SK-N-SH treated with all-trans-retinoic acid at 6 μM for 48 hours (cell line): ENCODE data around the gene PPP3CA.

Experiments
- ATAC-seq: fragments of 200-7000 bp; cut with Tn5 transposase; 3 replicates; pipeline ENCODE4 v1.9.1; 2020; ENCODE audit warnings: mild to moderate bottlenecking, moderate library complexity
- ARNTL ChIP-seq: fragments of 450-650 bp; formaldehyde crosslinking; IDR thresholded peaks from 2 replicates; pipeline ENCODE4 v1.5.0; 2020; ENCODE audit warnings: low read depth, mild to moderate bottlenecking, moderate library complexity, borderline replicate concordance
- BACH2 ChIP-seq: fragments of 250-450 bp; sonication (Bioruptor Pico); IDR thresholded peaks from 2 replicates; pipeline ENCODE4 v1.9.0; 2021; ENCODE audit warnings: mild to moderate bottlenecking, borderline replicate concordance
- CREB5 ChIP-seq: fragments of 250-450 bp; sonication (Bioruptor Pico); IDR thresholded peaks from 2 replicates; pipeline ENCODE4 v1.5.1; 2020; ENCODE audit warnings: low read depth, mild to moderate bottlenecking, moderate library complexity
- CSDC2 ChIP-seq: fragments of 250-450 bp; sonication (Bioruptor Pico); IDR thresholded peaks from 2 replicates; pipeline ENCODE4 v1.5.0; 2020; ENCODE audit warnings: mild to moderate bottlenecking, moderate library complexity
- CSRNP3 ChIP-seq: fragments of 250-450 bp; sonication (Bioruptor Pico); IDR thresholded peaks from 2 replicates; pipeline ENCODE4 v1.5.1; 2021; ENCODE audit warnings: mild to moderate bottlenecking, moderate library complexity
- ESRRG ChIP-seq: fragments of 250-450 bp; sonication (Bioruptor Pico); IDR thresholded peaks from 2 replicates; pipeline ENCODE4 v1.6.1; 2021; ENCODE audit warnings: mild to moderate bottlenecking
- GLIS3 ChIP-seq: fragments of 250-450 bp; sonication (Bioruptor Pico); IDR thresholded peaks from 2 replicates; pipeline ENCODE4 v1.5.0; 2020; ENCODE audit warnings: mild to moderate bottlenecking, moderate library complexity
- ISL1 ChIP-seq: fragments of 250-450 bp; sonication (Bioruptor Pico); IDR thresholded peaks from 2 replicates; pipeline ENCODE4 v2.1.2; 2022; ENCODE audit warnings: mild to moderate bottlenecking, moderate library complexity
- OSR1 ChIP-seq: fragments of 250-450 bp; sonication (Bioruptor Pico); IDR thresholded peaks from 2 replicates; pipeline ENCODE4 v1.8.0; 2022; ENCODE audit warnings: moderate library complexity, mild to moderate bottlenecking, inconsistent platforms
- PATZ1 ChIP-seq: fragments of 250-450 bp; sonication (Bioruptor Pico); IDR thresholded peaks from 2 replicates; pipeline ENCODE4 v1.8.0; 2020; ENCODE audit warnings: mild to moderate bottlenecking, moderate library complexity, borderline replicate concordance
- POU6F1 ChIP-seq: fragments of 250-450 bp; sonication (Bioruptor Pico); IDR thresholded peaks from 2 replicates; pipeline ENCODE4 v1.8.0; 2021; ENCODE audit warnings: low read depth, mild to moderate bottlenecking, moderate library complexity, borderline replicate concordance
- PPARA ChIP-seq: fragments of 250-450 bp; sonication (Bioruptor Pico); IDR thresholded peaks from 2 replicates; pipeline ENCODE4 v1.5.0; 2020; ENCODE audit warnings: mild to moderate bottlenecking, borderline replicate concordance
- RARB ChIP-seq: fragments of 250-450 bp; sonication (Bioruptor Pico); IDR thresholded peaks from 2 replicates; pipeline ENCODE4 v1.8.0; 2021; ENCODE audit warnings: mild to moderate bottlenecking, moderate library complexity
- SNAI2 ChIP-seq: fragments of 250-450 bp; sonication (Bioruptor Pico); IDR thresholded peaks from 2 replicates; pipeline ENCODE4 v1.5.0; 2020; ENCODE audit warnings: mild to moderate bottlenecking, moderate library complexity
- TCF4 ChIP-seq: fragments of 250-450 bp; sonication (Bioruptor Pico); IDR thresholded peaks from 2 replicates; pipeline ENCODE4 v1.8.0; 2021; ENCODE audit warnings: mild to moderate bottlenecking, moderate library complexity, borderline replicate concordance
- TOX ChIP-seq: fragments of 250-450 bp; sonication (Bioruptor Pico); IDR thresholded peaks from 2 replicates; pipeline ENCODE4 v1.8.0; 2021; ENCODE audit warnings: mild to moderate bottlenecking, moderate library complexity, borderline replicate concordance
- ZC3H10 ChIP-seq: fragments of 250-450 bp; sonication (Bioruptor Pico); IDR thresholded peaks from 2 replicates; pipeline ENCODE4 v1.5.1; 2021; ENCODE audit warnings: mild to moderate bottlenecking, moderate library complexity
- ZFP3 ChIP-seq: fragments of 250-450 bp; sonication (Bioruptor Pico); IDR thresholded peaks from 2 replicates; pipeline ENCODE4 v1.5.0; 2020; ENCODE audit warnings: mild to moderate bottlenecking, moderate library complexity
- ZFP30 ChIP-seq: fragments of 450-650 bp; formaldehyde crosslinking; IDR thresholded peaks from 2 replicates; pipeline ENCODE4 v1.5.0; 2022; ENCODE audit warnings: mild to moderate bottlenecking, moderate library complexity
- ZNF565 ChIP-seq: fragments of 450-650 bp; formaldehyde crosslinking; conservative IDR thresholded peaks from 2 replicates; pipeline ENCODE4 v1.5.0; 2020; ENCODE audit warnings: low read depth, mild to moderate bottlenecking, moderate library complexity
- ZNF70 ChIP-seq: fragments of 450-650 bp; formaldehyde crosslinking; IDR thresholded peaks from 2 replicates; pipeline ENCODE4 v1.5.0; 2020; ENCODE audit warnings: mild to moderate bottlenecking, moderate library complexity

The PPP3CA gene

GRCh38 chr4:101119141-101119540 lies 228.2 kb downstream of the PPP3CA start:
- TF ChIP-seq CREB5 (CRISPR knock-in tag) (no peak), OSR1 (CRISPR knock-in tag) (no peak), ZNF565 (CRISPR knock-in tag) (no peak), PPARA (CRISPR knock-in tag) (no peak), ZFP30 (CRISPR knock-in tag) (no peak), GLIS3 (CRISPR knock-in tag) (no peak), SNAI2 (CRISPR knock-in tag) (no peak)
- ATAC-seq = no peak

GRCh38 chr4:101118617-101119016 lies 228.7 kb downstream of the PPP3CA start:
- no peak for ATAC-seq
- TF ChIP-seq ZNF565 (CRISPR knock-in tag) (no peak), GLIS3 (CRISPR knock-in tag) (no peak), CREB5 (CRISPR knock-in tag) (no peak), ARNTL (CRISPR knock-in tag) (no peak), ZFP30 (CRISPR knock-in tag) (no peak), BACH2 (CRISPR knock-in tag) (no peak)

- TF ChIP-seq ZNF70 (CRISPR knock-in tag) = no peak
- no peak for TF ChIP-seq OSR1 (CRISPR knock-in tag)
- no peak for TF ChIP-seq RARB (CRISPR knock-in tag)
- no peak for TF ChIP-seq POU6F1 (CRISPR knock-in tag)
- no peak for TF ChIP-seq ISL1
- no peak for TF ChIP-seq BACH2 (CRISPR knock-in tag)
- no peak for TF ChIP-seq CSDC2
- TF ChIP-seq TCF4 (CRISPR knock-in tag) = no peak
- no peak for TF ChIP-seq ZC3H10 (CRISPR knock-in tag)
- no peak for TF ChIP-seq CSRNP3 (CRISPR knock-in tag)
- TF ChIP-seq ZFP3 (CRISPR knock-in tag) = no peak
- no peak for TF ChIP-seq ESRRG
- no peak for TF ChIP-seq PATZ1
- no peak for TF ChIP-seq PPARA (CRISPR knock-in tag)
- no peak for TF ChIP-seq GLIS3 (CRISPR knock-in tag)
- no peak for TF ChIP-seq TOX (CRISPR knock-in tag)
- ATAC-seq = no peak
These were observed 231.4 kb downstream of the PPP3CA start for GRCh38 chr4:101115887-101116286.

GRCh38 chr4:101114936-101115372 lies 232.4 kb downstream of the PPP3CA start:
- TF ChIP-seq ZFP3 (CRISPR knock-in tag) (0 out of 2 replicates have a peak, but pooled peaks have one; percentile 33), ZNF565 (CRISPR knock-in tag) (no peak), POU6F1 (CRISPR knock-in tag) (no peak), ISL1 (0 out of 2 replicates have a peak, but pooled peaks have one; percentile 40)
- no peak; the same call in 2 of the 3 replicates for ATAC-seq
